ENCODE results near the gene CCL11. TPM values are rescaled to one million over a fixed set of nuclear protein-coding genes. Genes with fewer than 3 reads are reported as not detected.

Gene CCL11
- total RNA-seq, 4 donors from 2014 or later = 0.26 to 3.4 (median 0.95) TPM; not detected in 1

GRCh38 chr17:34243364-34244320 lies 41.9 kb upstream of the CCL11 start:
- peaks cover 0 to 6% (median 0%) of the 10 kb centered on the region in 4 donors for H3K27me3 ChIP-seq
- TF ChIP-seq CTCF (IDR thresholded peaks at IDR 0.05) (no peak), POLR2A (IDR thresholded peaks at IDR 0.05) (no peak)
- intact Hi-C loops (cut with DNase I) = no loop called here
- H3K4me3 ChIP-seq = no peak overlapping the region
- 44 to 51% methylated on average over 7 of the region's 7 CpGs for WGBS, 2 donors
- H3K27ac ChIP-seq = peak overlapping the region in 2 of 4 donors; percentile 48 to 54
- no peak for DNase-seq
- H3K36me3 ChIP-seq = no peaks in the 10 kb centered on the region
- H3K4me1 ChIP-seq = peaks cover 7 to 79% (median 52%) of the 10 kb centered on the region in 3 donors
- no peaks in the 10 kb centered on the region for H3K9me3 ChIP-seq

DNA sequence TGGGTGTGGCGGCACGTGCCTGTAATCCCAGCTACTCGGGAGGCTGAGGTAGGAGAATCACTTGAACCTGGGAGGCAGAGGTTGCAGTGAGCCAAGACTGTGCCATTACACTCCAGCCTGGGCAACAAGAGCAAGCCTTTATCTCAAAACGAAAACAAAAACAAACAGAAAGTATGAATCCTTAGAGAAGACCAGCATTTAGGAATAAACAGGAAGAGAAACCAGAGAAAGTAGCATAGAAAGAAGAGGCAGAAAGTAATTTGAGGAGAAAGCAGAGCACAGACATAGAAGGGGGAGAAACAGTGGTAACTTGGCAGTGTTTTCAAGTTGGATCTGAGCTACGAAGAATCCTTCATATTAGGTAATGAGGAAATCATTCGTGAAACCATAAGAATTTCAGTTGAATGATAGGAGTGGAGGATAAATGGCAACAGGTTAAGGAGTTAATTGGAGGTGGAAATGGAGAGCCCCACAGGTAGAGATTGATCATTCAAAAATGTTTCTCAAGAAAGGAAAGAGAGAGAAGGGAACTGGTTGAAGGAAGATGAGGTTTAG lies 40.1 kb upstream of the CCL11 start:
- intact Hi-C loops (cut with DNase I) = no loop called here
- TF ChIP-seq CTCF (IDR thresholded peaks at IDR 0.05) (no peak), POLR2A (IDR thresholded peaks at IDR 0.05) (no peak)
- H3K27ac ChIP-seq = no peak overlapping the region
- no peaks in the 10 kb centered on the region for H3K9me3 ChIP-seq
- WGBS, 2 donors = 69 to 74% methylated on average over 5 to 6 of the region's 6 CpGs
- H3K4me1 ChIP-seq = peaks cover 12 to 82% (median 63%) of the 10 kb centered on the region in 3 donors
- peaks cover 0 to 6% (median 0%) of the 10 kb centered on the region in 4 donors for H3K27me3 ChIP-seq
- DNase-seq = no peak
- H3K4me3 ChIP-seq = no peak overlapping the region
- no peaks in the 10 kb centered on the region for H3K36me3 ChIP-seq

DNA sequence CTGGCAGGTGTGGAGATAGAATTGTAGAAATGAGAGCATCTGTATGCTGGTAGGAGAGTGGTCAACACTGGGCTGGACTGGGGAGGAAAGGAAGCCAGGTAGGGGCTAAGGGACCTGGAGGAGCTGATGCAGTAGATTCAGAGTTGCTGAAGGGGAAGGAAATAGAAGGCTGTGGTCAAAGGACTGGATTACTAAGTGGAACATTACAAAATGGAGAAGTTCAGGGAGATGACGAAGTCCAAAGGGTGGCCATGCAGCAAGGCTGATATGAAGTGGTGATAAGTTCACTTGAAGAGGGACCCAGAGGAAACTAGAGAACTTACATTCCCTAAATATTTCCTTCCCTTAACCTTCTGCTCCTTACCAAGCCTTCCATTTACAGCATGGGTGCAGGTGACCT lies 39.1 kb upstream of the CCL11 start:
- Histone ChIP-seq H3K27ac (no peak overlapping the region), H3K36me3 (no peaks in the 10 kb centered on the region), H3K27me3 (peaks cover 0 to 6% (median 0%) of the 10 kb centered on the region in 4 donors), H3K4me1 (peaks cover 7 to 82% (median 59%) of the 10 kb centered on the region in 3 donors), H3K9me3 (no peaks in the 10 kb centered on the region), H3K4me3 (no peak overlapping the region)
- DNase-seq = no peak
- WGBS, 2 donors = 76 to 89% methylated on average over 1 of the region's 1 CpG
- intact Hi-C loops (cut with DNase I) = no loop called here
- TF ChIP-seq CTCF (IDR thresholded peaks at IDR 0.05) (no peak), POLR2A (IDR thresholded peaks at IDR 0.05) (no peak)

- no peak for TF ChIP-seq POLR2A (IDR thresholded peaks at IDR 0.05)
- TF ChIP-seq CTCF (IDR thresholded peaks at IDR 0.05) = no peak
- H3K27ac ChIP-seq = no peak overlapping the region
- no peaks in the 10 kb centered on the region for H3K36me3 ChIP-seq
- DNase-seq = no peak
- intact Hi-C loops (cut with DNase I) = no loop called here
- WGBS, 2 donors = 77 to 81% methylated on average over 3 of the region's 3 CpGs
- H3K4me1 ChIP-seq = peaks cover 10 to 82% (median 60%) of the 10 kb centered on the region in 3 donors
- no peaks in the 10 kb centered on the region for H3K9me3 ChIP-seq
- no peak overlapping the region for H3K4me3 ChIP-seq
- H3K27me3 ChIP-seq = peaks cover 0 to 6% (median 0%) of the 10 kb centered on the region in 4 donors
Observed at GRCh38 chr17:34246881-34247280, 38.7 kb upstream of the CCL11 start.

- Histone ChIP-seq H3K4me3 (no peak overlapping the region), H3K27me3 (peaks cover 0 to 9% (median 0%) of the 10 kb centered on the region in 4 donors), H3K36me3 (no peaks in the 10 kb centered on the region), H3K27ac (peak overlapping the region in 3 of 4 donors; percentile 27 to 50 (median 30)), H3K4me1 (peaks cover 23 to 82% (median 61%) of the 10 kb centered on the region in 3 donors), H3K9me3 (no peaks in the 10 kb centered on the region)
- 31 to 45% methylated on average over 6 of the region's 6 CpGs for WGBS, 2 donors
- DNase-seq = no peak
- intact Hi-C loops (cut with DNase I) = no loop called here
- TF ChIP-seq CTCF (IDR thresholded peaks at IDR 0.05) (no peak), POLR2A (IDR thresholded peaks at IDR 0.05) (no peak)
Observed at GRCh38 chr17:34248511-34249024, 37.0 kb upstream of the CCL11 start.

Measured in esophagus squamous epithelium (tissue), 5 donors.